GM12891 (cell line): ENCODE results near the gene MYO1H.
"Not testable (repeated sequence)": the region's sequence is repeated elsewhere in the genome, so short reads cannot be mapped to it uniquely, and the experiment has no call there.

Source experiments
- DNase-seq: peaks from one replicate; pipeline ENCODE4 v3.0.0; 2011; ENCODE audit warnings: low spot score; ENCODE audit not compliant: insufficient read length
- FAIRE-seq: peaks from 2 replicates; lab custom pipeline; 2011; peaks lifted over from hg19 to GRCh38; lab: Jason Lieb, UNC
- PAX5 ChIP-seq: IDR thresholded peaks from 2 replicates; pipeline ENCODE4 v1.6.1; 2011; ENCODE audit warnings: low read length, moderate library complexity, mild to moderate bottlenecking; ENCODE audit not compliant: insufficient read depth, severe bottlenecking
- POLR2A ChIP-seq: IDR thresholded peaks from 2 replicates; pipeline ENCODE4 v1.6.1; 2011; ENCODE audit warnings: low read depth, low read length, control low read depth
- POLR2AphosphoS5 ChIP-seq: IDR thresholded peaks from 2 replicates; pipeline ENCODE4 v1.6.1; 2011; ENCODE audit warnings: low read depth, low read length, control low read depth
- POU2F2 ChIP-seq: IDR thresholded peaks from 2 replicates; pipeline ENCODE4 v1.6.1; 2011; ENCODE audit warnings: low read depth, mild to moderate bottlenecking, control low read depth, low read length, moderate library complexity
- SPI1 ChIP-seq: IDR thresholded peaks from 2 replicates; pipeline ENCODE4 v1.6.1; 2011; ENCODE audit warnings: low read depth, low read length, control low read depth
- TAF1 ChIP-seq: IDR thresholded peaks from 2 replicates; pipeline ENCODE4 v1.6.1; 2011; ENCODE audit warnings: low read depth, low read length, control low read depth

Gene MYO1H

DNA sequence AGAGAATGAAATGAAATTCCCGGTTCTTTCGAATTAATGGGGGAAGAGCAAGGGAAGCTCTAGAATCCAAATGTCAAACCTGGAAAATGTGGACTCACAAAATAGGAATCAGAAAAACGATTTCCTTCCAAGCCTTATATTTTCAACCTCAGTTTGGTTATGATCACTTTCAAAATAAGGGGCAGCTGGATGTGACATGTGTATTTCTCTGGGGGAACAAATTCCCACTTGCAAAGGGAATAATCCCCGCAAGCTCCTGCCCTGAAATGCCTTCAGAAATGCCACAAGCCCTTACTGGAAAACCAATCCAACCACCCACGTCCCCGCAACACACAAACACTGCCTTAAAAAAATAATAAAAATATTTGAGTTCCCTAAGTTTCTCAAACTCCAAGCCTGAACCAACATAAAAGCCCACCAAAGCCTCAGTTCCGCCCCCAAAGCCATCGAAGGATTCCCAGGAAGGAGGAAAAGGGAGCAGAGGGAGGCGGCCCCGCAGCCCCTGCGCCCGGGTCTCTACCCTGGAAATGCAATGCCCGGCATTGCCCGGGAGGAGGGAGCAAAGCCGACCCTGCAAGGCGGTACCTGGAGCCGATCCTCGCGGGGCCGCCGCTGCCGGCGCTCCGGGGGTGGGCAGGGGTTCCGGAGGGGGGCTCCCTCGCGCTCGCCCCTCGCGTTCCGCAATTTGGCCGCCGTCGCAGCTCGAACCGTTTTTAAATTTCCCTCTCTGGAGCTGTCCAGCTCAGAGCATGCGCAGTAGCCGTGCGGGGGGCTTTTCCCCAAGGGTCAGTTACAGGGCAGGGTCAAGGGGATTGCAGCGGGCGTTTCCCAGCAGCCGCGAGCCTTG is 38.9 kb upstream of the MYO1H start, which contains the start of gene FOXN4:
FOXN4 (minus strand) TSS at position 751 of the 847 bp plus-strand sequence. CDS start 963 bp downstream, outside the sequence.
- DNase-seq (no peak), FAIRE-seq (no peak)
- no peak for TF ChIP-seq POLR2AphosphoS5
- TF ChIP-seq PAX5, result no peak
- TF ChIP-seq SPI1, result no peak
- TF ChIP-seq TAF1, result no peak
- TF ChIP-seq POU2F2, result no peak
- no peak for TF ChIP-seq POLR2A

DNA sequence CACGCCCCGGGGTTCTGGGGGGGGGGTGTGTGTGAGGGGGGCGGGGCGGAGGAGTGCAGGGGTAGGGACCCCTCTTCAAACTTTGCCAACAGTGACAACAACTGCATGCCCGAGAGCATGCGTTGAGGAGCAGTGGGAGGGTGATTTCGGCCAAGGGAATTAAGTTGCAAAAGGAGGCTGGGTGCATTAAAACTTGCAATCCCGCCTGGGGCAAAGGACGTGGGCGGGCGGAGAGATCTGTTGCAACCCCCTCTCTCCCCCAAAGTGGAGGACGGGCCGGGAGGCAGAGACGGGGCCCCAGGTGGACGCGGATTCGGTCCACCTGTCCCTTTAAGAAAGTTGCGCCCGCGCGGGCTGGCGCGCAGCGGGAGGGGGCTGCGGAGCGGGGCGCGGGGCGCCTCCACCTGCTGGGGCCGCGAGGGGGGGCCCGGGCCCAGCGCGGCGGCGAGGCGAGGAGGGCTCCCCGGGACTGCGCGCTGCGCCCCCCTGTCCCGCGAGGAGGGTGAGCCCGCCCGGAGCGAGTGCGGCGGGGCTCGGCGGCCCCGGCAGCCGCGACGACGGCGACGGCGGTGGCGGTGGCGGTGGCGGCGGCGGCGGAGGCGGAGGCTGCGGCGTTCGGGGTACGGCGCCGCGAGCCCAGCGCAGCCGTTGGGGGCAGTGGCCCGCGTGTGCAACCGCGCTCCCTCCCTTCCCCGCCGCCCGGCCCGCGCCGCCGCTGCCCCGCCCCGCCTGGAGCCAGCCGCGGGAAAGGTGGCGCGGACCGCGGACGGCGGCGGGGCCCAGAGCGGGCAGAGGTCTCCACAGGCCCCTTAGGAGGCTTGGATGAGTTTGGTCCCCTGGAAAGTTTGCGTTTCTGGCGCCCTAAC is 38.1 kb upstream of the MYO1H start:
- FAIRE-seq (no peak), DNase-seq (no peak)
- TF ChIP-seq POU2F2 (no peak), PAX5 (no peak), TAF1 (no peak)

DNA sequence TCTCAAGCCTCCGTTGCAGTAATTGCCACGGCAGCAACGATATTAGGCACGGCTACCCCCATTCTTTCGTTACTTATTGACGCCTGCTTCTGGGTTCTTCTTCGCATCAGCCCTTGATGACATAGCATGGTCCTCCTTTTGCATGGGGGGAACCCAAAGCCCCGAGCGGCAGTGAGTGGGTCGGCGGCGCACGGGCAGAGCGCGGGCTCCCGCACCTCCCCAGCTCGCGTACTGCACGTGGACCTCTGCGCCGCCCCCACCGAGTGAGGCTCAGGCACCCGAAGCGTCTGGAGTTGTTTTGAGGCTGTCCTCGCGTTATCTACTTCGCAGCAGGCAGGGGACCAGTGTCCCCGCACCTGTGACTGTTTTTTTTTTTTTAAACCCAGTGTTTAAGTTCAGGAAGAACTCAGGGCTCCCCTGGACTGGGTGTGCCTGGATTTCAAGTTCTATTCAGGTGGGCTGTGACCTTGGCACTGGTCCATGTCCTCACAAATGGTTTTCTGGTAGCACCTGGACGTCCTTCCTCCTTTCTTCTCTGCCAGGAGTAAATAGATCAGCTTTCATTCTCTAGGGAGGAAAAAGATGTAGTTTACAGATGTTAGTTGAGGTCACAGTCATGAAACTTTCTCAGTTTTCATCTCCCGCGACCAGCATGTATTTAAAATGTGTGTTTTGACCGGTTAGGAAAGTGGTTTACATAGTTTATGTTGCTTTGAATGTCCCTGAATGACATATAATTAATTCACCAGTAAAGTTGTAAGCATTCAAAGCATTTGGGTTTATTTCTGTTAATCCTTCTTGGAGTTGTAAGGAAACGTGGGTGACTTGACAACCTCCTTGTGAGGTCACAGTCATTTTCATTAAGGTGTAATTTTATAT is 37.2 kb upstream of the MYO1H start:
- FAIRE-seq (no peak), DNase-seq (no peak)
- TF ChIP-seq TAF1, result no peak
- no peak for TF ChIP-seq SPI1
- TF ChIP-seq POLR2AphosphoS5, result no peak
- TF ChIP-seq POU2F2, result no peak
- no peak for TF ChIP-seq POLR2A
- TF ChIP-seq PAX5, result no peak

DNA sequence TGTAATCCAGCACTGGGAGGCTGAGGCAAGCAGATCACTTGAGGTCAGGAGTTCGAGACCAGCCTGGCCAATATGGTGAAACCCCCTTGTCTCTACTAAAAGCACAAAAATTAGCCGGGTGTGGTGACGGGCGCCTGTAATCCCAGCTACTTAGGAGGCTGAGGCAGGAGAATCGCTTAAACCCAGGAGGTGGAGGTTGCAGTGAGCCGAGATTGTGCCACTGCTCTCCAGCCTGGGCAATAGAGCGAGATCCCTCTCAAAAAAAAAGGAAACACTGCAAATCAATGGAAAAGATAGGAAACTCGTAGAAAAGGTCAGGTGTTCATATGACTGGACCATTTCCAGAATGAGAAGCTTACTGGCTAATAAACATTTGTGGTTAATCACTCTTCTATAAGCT is 26.4 kb upstream of the MYO1H start:
- FAIRE-seq, result not testable (repeated sequence)

DNA sequence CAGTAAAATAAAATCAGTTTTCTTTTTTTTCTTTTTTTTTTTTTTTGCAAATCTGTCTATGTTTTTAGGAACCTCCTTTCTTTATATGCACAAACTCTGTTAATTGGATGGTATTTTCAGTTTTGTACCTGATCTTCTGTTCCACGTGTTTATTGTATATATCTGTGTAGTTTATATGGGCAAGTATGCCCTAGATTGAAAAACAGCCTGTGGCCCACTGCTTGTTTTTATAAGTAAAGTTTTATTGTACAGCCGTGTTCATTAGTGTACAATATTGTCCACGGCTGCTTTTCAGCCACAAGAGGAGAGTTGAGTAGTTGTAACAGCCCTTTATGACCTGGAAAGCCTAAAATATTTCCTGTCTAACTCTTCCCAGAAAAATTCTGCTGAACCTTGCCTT is 18.7 kb upstream of the MYO1H start:
- TF ChIP-seq SPI1, result no peak
- TF ChIP-seq POLR2AphosphoS5, result no peak
- FAIRE-seq, result no peak
- DNase-seq, result no peak

More for the DNA sequence above, 26.4 kb upstream of the MYO1H start:
- DNase-seq, result not testable (repeated sequence)

DNA sequence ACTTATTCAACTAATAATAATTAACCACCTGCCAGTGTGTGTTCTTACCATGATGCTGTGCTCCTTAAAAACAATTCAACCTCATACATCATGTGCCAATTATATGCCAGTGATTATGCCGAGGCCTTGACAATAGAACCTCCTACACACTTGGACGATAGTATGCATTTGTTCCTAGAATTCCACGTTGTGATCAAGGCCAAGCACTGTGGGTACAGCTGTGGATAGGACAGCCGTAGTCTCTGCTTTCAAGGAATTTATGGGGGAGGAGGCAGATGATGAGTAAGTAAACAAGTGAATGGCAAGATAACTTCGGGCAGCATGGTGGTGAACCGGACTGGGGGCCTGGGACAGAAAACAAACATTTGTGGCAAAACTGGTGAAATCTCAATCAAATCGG is 18.0 kb upstream of the MYO1H start:
- TF ChIP-seq SPI1 (no peak), PAX5 (no peak), POLR2AphosphoS5 (no peak), POU2F2 (no peak), POLR2A (no peak), TAF1 (no peak)
- FAIRE-seq, result no peak
- DNase-seq, result no peak

DNA sequence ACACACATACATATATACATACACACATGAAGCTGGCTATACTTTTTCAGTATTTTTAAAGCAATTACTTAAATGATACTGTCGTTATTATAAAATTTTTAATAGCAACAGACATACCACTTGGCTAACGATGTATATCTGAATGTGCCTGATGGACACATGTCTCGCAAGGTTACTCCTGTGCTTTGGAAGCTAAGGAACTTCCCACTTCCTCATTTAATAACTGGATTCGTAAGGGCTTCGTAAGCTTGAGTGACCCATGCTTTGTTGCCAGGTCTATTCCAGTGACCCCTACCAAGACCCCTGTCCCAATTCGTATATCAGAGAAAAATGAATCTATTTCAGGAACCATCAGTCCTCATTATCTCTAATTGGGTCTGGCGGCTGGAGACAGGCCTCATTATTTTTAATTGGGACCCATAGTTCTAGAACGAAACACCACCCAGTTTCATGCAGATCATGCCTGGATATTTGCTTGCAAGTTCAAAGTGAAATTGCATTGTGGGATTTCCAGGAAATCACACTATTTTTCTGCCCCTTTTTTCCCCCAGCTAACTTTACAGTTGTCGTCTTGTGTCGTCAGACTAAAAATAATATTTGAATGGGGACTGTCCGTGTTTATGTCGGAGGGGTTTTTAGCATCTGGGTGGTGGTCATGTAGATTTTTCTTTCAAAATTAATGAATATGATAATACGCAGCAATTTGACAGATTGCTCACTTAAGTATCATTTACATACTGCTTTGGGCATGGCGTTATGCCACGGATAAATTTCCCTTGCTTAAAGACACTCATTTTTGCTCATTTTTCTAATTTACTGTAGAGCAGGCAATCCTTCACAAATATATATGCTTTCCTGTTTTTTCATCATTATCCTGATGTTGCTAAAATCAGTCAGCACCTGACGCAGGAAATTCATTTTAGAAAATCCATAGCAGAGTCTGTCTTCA is 17.1 kb upstream of the MYO1H start:
- no peak for DNase-seq
- no peak for FAIRE-seq
- TF ChIP-seq SPI1, result peak; percentile 43; the same call in 1 of the 2 replicates
- TF ChIP-seq PAX5, result no peak

DNA sequence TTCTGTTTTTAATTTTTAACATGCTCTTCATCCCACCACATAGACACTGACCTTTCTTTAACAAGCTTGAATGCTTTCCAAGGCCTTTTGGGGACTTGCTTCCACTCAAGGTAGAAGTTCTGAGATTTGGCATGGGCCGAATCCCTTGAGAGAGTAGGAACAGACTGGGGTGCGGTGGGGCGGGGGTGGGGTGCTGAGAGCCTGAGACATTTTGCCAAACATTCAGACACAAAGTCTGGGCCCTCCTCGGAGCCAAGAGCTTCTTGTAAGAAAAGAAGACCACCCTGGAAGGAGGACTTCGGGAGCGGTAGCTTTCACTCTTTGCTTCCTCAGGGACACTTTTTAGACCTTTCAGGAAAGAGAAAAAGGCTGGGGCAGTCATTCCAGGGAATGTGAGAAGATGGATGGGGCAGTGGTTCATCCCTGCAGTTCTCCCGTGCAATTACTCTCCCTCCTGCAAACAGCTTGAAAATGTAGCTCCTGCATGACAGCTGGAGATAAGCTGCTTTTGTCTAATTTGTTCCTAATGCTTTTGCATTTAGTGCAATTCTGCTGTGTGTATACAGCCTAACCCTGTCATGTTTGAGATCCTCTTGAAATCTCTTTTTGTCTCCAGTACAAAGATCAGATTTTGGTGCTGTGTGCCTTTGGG is 16.3 kb upstream of the MYO1H start:
- TF ChIP-seq POLR2AphosphoS5, result no peak
- TF ChIP-seq PAX5, result no peak
- TF ChIP-seq POLR2A, result no peak
- TF ChIP-seq TAF1, result no peak
- no peak for TF ChIP-seq SPI1
- no peak for TF ChIP-seq POU2F2
- FAIRE-seq, result no peak
- no peak for DNase-seq

DNA sequence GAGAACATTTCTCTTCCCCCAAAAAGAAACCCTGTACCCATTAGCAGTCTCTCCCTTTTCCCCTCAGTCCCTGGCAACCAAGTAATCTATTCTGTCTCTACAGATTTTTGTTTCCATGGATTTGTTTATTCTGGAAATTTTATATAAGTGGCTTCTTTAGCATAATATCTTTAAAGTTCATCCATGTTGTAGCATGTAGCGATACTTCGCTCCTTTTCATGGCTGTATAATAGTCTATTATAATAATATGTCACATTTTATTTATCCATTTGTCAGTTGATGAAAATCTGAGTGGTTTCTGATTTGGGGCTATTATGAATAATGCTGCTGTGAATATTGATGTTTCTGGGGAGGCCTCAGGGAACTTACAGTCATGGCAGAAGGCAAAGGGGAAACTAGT is 12.8 kb upstream of the MYO1H start:
- DNase-seq (no peak), FAIRE-seq (no peak)
- TF ChIP-seq POLR2AphosphoS5 (no peak), PAX5 (no peak), SPI1 (no peak), POLR2A (no peak), POU2F2 (no peak), TAF1 (no peak)
